CD4-positive, alpha-beta T cell (primary cell): ENCODE measurements around the gene CCDC9B. TPM values are rescaled to one million over a fixed set of nuclear protein-coding genes. Genes with fewer than 3 reads are reported as not detected.

Source experiments
- ATAC-seq: fragments of 200-7000 bp; cut with Tn5 transposase; one replicate; pipeline ENCODE4 v1.10.0; 2022; ENCODE audit warnings: mild to moderate bottlenecking; ENCODE audit not compliant: poor library complexity
- CTCF ChIA-PET: fragments of 350-600 bp; sonication (Branson Sonifier 250); formaldehyde crosslinking; loops from one replicate; lab custom pipeline; 2021; ENCODE audit warnings: antibody characterized with exemption, inconsistent platforms; lab: Charles Lee
- POLR2A ChIA-PET: fragments of 350-600 bp; sonication (Branson Sonifier 250); formaldehyde crosslinking; loops from one replicate; lab custom pipeline; 2021; ENCODE audit warnings: antibody characterized with exemption, inconsistent platforms; lab: Charles Lee
- DNase-seq, 14 experiments: peaks; one replicate each; pipeline ENCODE4 v3.0.0-alpha.2; 2013 to 2020; ENCODE audit warnings: mixed read lengths in 2 of 14
- H3K27ac ChIP-seq, 2 donors: one replicate each; pipeline versions ENCODE4 v1.5.1 to v1.7.0; 2013; ENCODE audit warnings: low read length in 2 of 2, low read depth in 1 of 2, mild to moderate bottlenecking in 1 of 2
- H3K27me3 ChIP-seq, 2 experiments: 1 replicate in 1 of 2; 2 replicates in 1 of 2; pipeline versions ENCODE4 v1.6.1 to v1.7.0; 2013; ENCODE audit warnings: low read length in 2 of 2, control low read depth in 1 of 2, mild to moderate bottlenecking in 1 of 2, moderate library complexity in 1 of 2; ENCODE audit not compliant: insufficient read depth in 2 of 2, control insufficient read depth in 1 of 2
- H3K36me3 ChIP-seq: one replicate; pipeline ENCODE4 v1.6.1; 2013; ENCODE audit warnings: low read length, control low read depth; ENCODE audit not compliant: insufficient read depth
- H3K4me1 ChIP-seq: one replicate; pipeline ENCODE4 v1.6.1; 2013; ENCODE audit warnings: low read length, control low read depth; ENCODE audit not compliant: insufficient read depth
- H3K4me3 ChIP-seq: one replicate; pipeline ENCODE4 v1.5.1; 2013; ENCODE audit warnings: mild to moderate bottlenecking, low read length, moderate library complexity
- H3K9me3 ChIP-seq, 2 experiments: 1 replicate in 1 of 2; 2 replicates in 1 of 2; pipeline versions ENCODE4 v1.6.1 to v1.7.0; 2013; ENCODE audit warnings: low read length in 2 of 2, mild to moderate bottlenecking in 2 of 2, control low read depth in 1 of 2, moderate library complexity in 1 of 2; ENCODE audit not compliant: control insufficient read depth in 1 of 2, insufficient read depth in 1 of 2
- H3K27ac Mint-ChIP-seq: one replicate; pipeline ENCODE4 v1.8.0; 2020; ENCODE audit warnings: mixed read lengths
- H3K27me3 Mint-ChIP-seq: one replicate; pipeline ENCODE4 v1.8.0; 2021; ENCODE audit warnings: mixed read lengths
- H3K36me3 Mint-ChIP-seq: one replicate; pipeline ENCODE4 v1.8.0; 2021; ENCODE audit warnings: low read depth, mixed read lengths
- H3K4me1 Mint-ChIP-seq: one replicate; pipeline ENCODE4 v1.8.0; 2021; ENCODE audit warnings: low read depth, mixed read lengths
- H3K4me3 Mint-ChIP-seq: one replicate; pipeline ENCODE4 v1.8.0; 2020; ENCODE audit warnings: mild to moderate bottlenecking, mixed read lengths
- H3K9me3 Mint-ChIP-seq: one replicate; pipeline ENCODE4 v1.8.0; 2020; ENCODE audit warnings: mixed read lengths
- CTCF ChIP-seq: fragments of 200-600 bp; IDR thresholded peaks from one replicate; pipeline ENCODE4 v1.8.0; 2022; ENCODE audit warnings: antibody characterized with exemption, mild to moderate bottlenecking
- intact Hi-C, 2 experiments: fragments of 100-400 bp; cut with DNase I in 1 of 2; cut with micrococcal nuclease in 1 of 2; formaldehyde crosslinking; loops; one replicate each; pipeline versions ENCODE4 v1.15.1 to v1.9.0; 2023 to 2025; cut with DNase I, micrococcal nuclease
- total RNA-seq, 174 experiments: library from RNA in 2 of 174; stranded (reverse) in 2 of 174; gene quantifications; one replicate each; pipeline ENCODE4 v1.2.3 and lab custom pipeline; 2021 to 2026

Gene CCDC9B
- total RNA-seq, 2 experiments from 2014 or later = 1.0 to 1.5 TPM

- H3K9me3 ChIP-seq = no peaks in the 10 kb centered on the region
- no peak overlapping the region for H3K27ac Mint-ChIP-seq
- CTCF ChIA-PET = interaction anchor here (1.0 kb wide), 1 partner anchor 9 kb away, joined by 3 read pairs; no protein-coding TSS in a partner anchor
Observed at GRCh38 chr15:40377606-40378005, 36.9 kb upstream of the CCDC9B start.

GRCh38 chr15:40372981-40373380 is 32.2 kb upstream of the CCDC9B start:
- CTCF ChIA-PET = interaction anchor here (1.8 kb wide), 1 partner anchor 28 kb away, joined by 7 read pairs; no protein-coding TSS in a partner anchor
- H3K36me3 ChIP-seq = no peaks in the 10 kb centered on the region
- H3K4me1 ChIP-seq = peaks cover 6% of the 10 kb centered on the region
- no peak overlapping the region for H3K27ac ChIP-seq
- Mint-ChIP-seq H3K36me3 (no peaks in the 10 kb centered on the region), H3K9me3 (no peaks in the 10 kb centered on the region), H3K4me3 (no peak overlapping the region), H3K27ac (no peak overlapping the region), H3K4me1 (peaks cover 5% of the 10 kb centered on the region), H3K27me3 (no peaks in the 10 kb centered on the region)
- POLR2A ChIA-PET = no interaction called here
- H3K27me3 ChIP-seq = no peaks in the 10 kb centered on the region
- ATAC-seq (no peak), DNase-seq (no peak)
- no peak overlapping the region for H3K4me3 ChIP-seq
- TF ChIP-seq CTCF = no peak
- intact Hi-C loops = no loop called here
- H3K9me3 ChIP-seq = no peaks in the 10 kb centered on the region

More at GRCh38 chr15:40377606-40378005, 36.9 kb upstream of the CCDC9B start:
- peaks cover 3% of the 10 kb centered on the region for H3K4me1 Mint-ChIP-seq
- H3K9me3 Mint-ChIP-seq = no peaks in the 10 kb centered on the region
- no peak overlapping the region for H3K4me3 Mint-ChIP-seq
- no peaks in the 10 kb centered on the region for H3K27me3 Mint-ChIP-seq
- TF ChIP-seq CTCF = no peak
- no peaks in the 10 kb centered on the region for H3K36me3 Mint-ChIP-seq
- no peak overlapping the region for H3K4me3 ChIP-seq
- no peak for ATAC-seq
- POLR2A ChIA-PET = interaction anchor here (1.0 kb wide), 2 partner anchors 9 to 45 kb away, joined by 3 read pairs; no protein-coding TSS in a partner anchor
- H3K27ac ChIP-seq = no peak overlapping the region
- intact Hi-C loops = no loop called here
- H3K36me3 ChIP-seq = no peaks in the 10 kb centered on the region
- H3K4me1 ChIP-seq = peaks cover 4% of the 10 kb centered on the region
- H3K27me3 ChIP-seq = no peaks in the 10 kb centered on the region
- no peak for DNase-seq

GRCh38 chr15:40369971-40370370 is 29.2 kb upstream of the CCDC9B start:
- Mint-ChIP-seq H3K4me1 (peaks cover 17% of the 10 kb centered on the region), H3K36me3 (no peaks in the 10 kb centered on the region), H3K27me3 (no peaks in the 10 kb centered on the region), H3K27ac (no peak overlapping the region), H3K9me3 (no peaks in the 10 kb centered on the region), H3K4me3 (no peak overlapping the region)
- no peak overlapping the region for H3K27ac ChIP-seq
- H3K36me3 ChIP-seq = no peaks in the 10 kb centered on the region
- TF ChIP-seq CTCF = no peak
- ATAC-seq (no peak), DNase-seq (no peak)
- H3K4me1 ChIP-seq = peaks cover 28% of the 10 kb centered on the region
- H3K4me3 ChIP-seq = no peak overlapping the region
- POLR2A ChIA-PET = no interaction called here
- CTCF ChIA-PET = interaction anchor here (0.6 to 5.0 kb wide), 2 partner anchors 26 to 1820 kb away, joined by 3 to 23 read pairs; no protein-coding TSS in a partner anchor
- intact Hi-C loops = loop anchor here in 1 of 2 experiments (2.0 kb wide), 1 partner anchor 51 kb away; no protein-coding TSS in a partner anchor
- H3K9me3 ChIP-seq = no peaks in the 10 kb centered on the region
- no peaks in the 10 kb centered on the region for H3K27me3 ChIP-seq
